ENCODE results near the gene ANO1.

DNA sequence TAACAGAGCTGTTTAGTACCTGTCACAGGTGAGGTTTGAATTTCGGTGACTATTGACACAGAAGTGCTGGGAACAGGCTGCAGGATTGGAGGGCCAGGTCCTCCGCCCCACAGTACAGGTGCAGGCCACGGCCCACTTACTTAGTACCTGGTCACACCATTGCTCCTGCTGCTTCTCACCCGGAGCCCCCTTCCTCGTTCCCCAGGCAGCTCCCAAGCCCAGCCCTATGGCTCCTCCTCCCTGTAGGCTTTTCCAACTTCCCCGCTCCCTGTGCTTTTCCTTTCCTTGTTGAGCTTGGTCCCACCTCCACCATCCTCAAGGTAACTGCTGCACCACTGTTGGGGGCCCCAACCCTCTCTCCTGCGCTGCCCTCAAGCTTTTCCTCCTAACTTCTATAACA, 27.9 kb upstream of the ANO1 start:
- TF ChIP-seq EZH2phosphoT487 (IDR thresholded peaks at IDR 0.05; ENCODE audit: low read length) = no peak
- TF ChIP-seq, protein P1, sequence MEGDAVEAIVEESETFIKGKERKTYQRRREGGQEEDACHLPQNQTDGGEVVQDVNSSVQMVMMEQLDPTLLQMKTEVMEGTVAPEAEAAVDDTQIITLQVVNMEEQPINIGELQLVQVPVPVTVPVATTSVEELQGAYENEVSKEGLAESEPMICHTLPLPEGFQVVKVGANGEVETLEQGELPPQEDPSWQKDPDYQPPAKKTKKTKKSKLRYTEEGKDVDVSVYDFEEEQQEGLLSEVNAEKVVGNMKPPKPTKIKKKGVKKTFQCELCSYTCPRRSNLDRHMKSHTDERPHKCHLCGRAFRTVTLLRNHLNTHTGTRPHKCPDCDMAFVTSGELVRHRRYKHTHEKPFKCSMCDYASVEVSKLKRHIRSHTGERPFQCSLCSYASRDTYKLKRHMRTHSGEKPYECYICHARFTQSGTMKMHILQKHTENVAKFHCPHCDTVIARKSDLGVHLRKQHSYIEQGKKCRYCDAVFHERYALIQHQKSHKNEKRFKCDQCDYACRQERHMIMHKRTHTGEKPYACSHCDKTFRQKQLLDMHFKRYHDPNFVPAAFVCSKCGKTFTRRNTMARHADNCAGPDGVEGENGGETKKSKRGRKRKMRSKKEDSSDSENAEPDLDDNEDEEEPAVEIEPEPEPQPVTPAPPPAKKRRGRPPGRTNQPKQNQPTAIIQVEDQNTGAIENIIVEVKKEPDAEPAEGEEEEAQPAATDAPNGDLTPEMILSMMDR (IDR thresholded peaks at IDR 0.05; ENCODE audit: low read length) = no peak
- TF ChIP-seq EZH2 (optimal IDR thresholded peaks at IDR 0.05; ENCODE audit: low read depth, low read length) = no peak
